Testis (tissue), 2 donors: ENCODE results near the gene TMEM178B.

Source experiments
- CTCF ChIP-seq, 3 experiments: fragments of 450-650 bp in 2 of 3; fragments of 200-600 bp in 1 of 3; sonication (generic) in 1 of 3; IDR thresholded peaks; one replicate each; pipeline ENCODE4 v1.5.1; 2016 to 2019; ENCODE audit warnings: antibody characterized with exemption in 3 of 3, mild to moderate bottlenecking in 2 of 3, moderate library complexity in 1 of 3
- POLR2A ChIP-seq: fragments of 450-650 bp; IDR thresholded peaks from one replicate; pipeline ENCODE4 v1.6.1; 2017; ENCODE audit warnings: antibody characterized with exemption, mild to moderate bottlenecking, moderate library complexity

- no peak for TF ChIP-seq CTCF (IDR thresholded peaks at IDR 0.05)
- no peak for TF ChIP-seq POLR2A
These were observed 71.2 kb downstream of the TMEM178B start for GRCh38 chr7:141144921-141145629.
